Left colon (tissue), 2 donors: ENCODE measurements around the gene CTDSPL2. TPM values are rescaled to one million over a fixed set of nuclear protein-coding genes. Genes with fewer than 3 reads are reported as not detected.
"Not testable (repeated sequence)": the region's sequence is repeated elsewhere in the genome, so short reads cannot be mapped to it uniquely, and the experiment has no call there.

Source experiments
- ATAC-seq: fragments of 200-7000 bp; cut with Tn5 transposase; one replicate; pipeline ENCODE4 v1.9.1; 2020; ENCODE audit warnings: mild to moderate bottlenecking, moderate library complexity
- DNase-seq, 2 donors: peaks; one replicate each; pipeline ENCODE4 v3.0.0-alpha.2; 2020
- intact Hi-C, 2 donors: fragments of 100-400 bp; cut with DNase I in 1 of 2; cut with micrococcal nuclease in 1 of 2; formaldehyde crosslinking; loops; one replicate each; pipeline versions ENCODE4 v1.11.2 to v1.14.0; 2022; cut with DNase I, micrococcal nuclease
- total RNA-seq, 2 donors: library from RNA; stranded (reverse); fragmentation: NEBNext Ultra II Directional; extraction: Animal tissue kit (Norgen Biotek cat#: 25700); gene quantifications; one replicate each; pipeline ENCODE4 v1.2.1, GENCODE V29; 2021
- donor health status: DM: no; HTN: no; CAD: no.
- donor health status: DM: yes; HTN: yes; CAD: no.

The CTDSPL2 gene
- total RNA-seq, 2 donors from 2014 or later, result 30.1 to 33.7 TPM

DNA sequence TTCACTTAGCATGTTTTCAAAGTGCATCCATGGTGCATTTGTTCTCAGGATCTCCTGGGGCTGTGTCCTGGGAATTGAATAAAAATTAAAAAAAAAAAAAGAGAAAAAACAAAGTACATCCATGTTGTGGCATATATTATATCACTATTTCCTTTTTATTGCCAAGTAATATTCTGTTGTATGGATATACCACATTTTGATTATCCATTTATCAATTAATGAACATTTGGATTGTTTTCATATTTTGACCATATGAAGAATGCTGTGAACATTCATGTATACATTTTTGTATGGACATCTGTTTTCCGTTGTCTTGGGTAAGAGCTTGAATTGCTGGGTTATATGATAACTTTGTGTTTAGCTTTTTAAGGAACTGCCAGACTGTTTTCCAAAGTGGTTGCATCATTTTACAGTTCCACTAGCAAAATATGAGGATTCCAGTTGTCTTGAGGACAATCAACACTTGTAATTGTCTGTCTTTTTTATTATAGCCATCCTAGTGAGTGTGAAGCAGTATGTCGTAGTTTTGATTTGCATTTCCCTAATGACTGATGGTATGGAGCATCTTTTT, 44.5 kb downstream of the CTDSPL2 start:
- no peak for DNase-seq
- ATAC-seq, result no peak
- intact Hi-C loops, result no loop called here

DNA sequence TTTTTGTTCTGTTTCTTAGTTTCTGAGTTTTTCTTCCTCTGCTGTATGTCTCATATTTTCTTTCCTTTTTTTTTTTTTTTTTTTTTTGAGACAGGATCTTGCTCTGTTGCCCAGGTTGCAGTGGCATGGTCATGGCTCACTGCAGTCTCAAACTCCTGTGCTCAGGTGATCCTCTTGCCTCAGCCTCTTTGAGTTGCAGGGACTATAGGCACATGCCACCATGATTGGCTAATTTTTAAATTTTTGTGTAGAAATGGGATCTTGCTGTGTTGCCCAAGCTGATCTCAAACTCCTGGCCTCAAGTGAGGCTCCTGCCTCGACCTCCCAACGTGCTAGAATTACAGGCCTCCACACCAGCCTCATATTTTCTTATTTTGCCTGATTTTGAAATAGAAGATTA, 51.9 kb downstream of the CTDSPL2 start:
- ATAC-seq (no peak), DNase-seq (no peak)
- intact Hi-C loops, result no loop called here

DNA sequence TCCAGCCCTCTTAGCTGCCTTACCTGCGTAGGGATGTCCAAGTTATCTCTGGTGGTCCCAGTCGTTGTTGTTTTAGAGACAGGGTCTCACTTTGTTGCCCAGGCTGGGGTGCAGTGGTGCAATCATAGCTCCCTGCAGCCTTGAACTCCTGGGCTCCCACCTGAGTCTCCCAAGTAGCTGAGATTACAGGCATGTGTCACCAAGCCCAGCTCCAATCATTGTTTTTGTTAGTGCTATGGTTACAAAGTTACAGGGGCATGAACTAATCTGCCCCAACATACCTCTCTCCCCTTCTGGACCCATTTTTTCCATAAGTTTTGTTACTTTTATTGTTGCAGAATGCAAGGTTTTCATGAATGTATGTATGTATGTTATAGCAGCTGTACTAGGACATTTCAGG, 54.7 kb downstream of the CTDSPL2 start:
- ATAC-seq (no peak), DNase-seq (no peak)
- intact Hi-C loops, result no loop called here

GRCh38 chr15:44485880-44486279, 58.5 kb downstream of the CTDSPL2 start:
- ATAC-seq (no peak), DNase-seq (no peak)
- intact Hi-C loops, result no loop called here

- intact Hi-C loops, result no loop called here
- DNase-seq, result no peak
- peak; percentile 74 for ATAC-seq
Observed at GRCh38 chr15:44489464-44489863, 62.0 kb downstream of the CTDSPL2 start.

GRCh38 chr15:44490622-44491021, 63.2 kb downstream of the CTDSPL2 start:
- intact Hi-C loops, result no loop called here

GRCh38 chr15:44492040-44492439, 64.6 kb downstream of the CTDSPL2 start:
- DNase-seq (no peak), ATAC-seq (peak; percentile 54)
- intact Hi-C loops, result no loop called here

More at GRCh38 chr15:44490622-44491021, 63.2 kb downstream of the CTDSPL2 start:
- DNase-seq (no peak), ATAC-seq (no peak)

GRCh38 chr15:44492672-44493071, 65.2 kb downstream of the CTDSPL2 start:
- intact Hi-C loops, result no loop called here
- ATAC-seq (peak; percentile 73), DNase-seq (no peak)

GRCh38 chr15:44495562-44495961, 68.1 kb downstream of the CTDSPL2 start:
- ATAC-seq, result no peak

DNA sequence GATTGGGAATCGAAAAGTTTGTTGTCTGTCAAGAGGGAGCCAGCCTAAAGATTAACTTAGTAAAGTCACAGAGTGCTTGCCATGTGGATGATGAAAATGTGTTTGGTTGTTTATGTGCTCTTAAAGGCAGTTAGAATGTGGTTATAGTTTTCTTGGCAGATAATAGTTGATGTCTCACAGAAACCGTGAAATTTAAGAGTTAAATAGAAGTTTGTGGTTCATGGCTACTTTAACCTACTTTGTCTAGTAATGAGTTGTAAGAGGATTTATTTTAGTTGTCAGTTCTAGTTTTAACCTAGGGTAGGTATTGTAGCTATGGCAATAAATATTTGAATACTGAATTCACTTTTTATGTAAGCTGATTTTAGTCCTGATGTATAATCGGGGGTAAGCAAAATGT, 73.1 kb downstream of the CTDSPL2 start:
- ATAC-seq (no peak), DNase-seq (no peak)
- intact Hi-C loops, result no loop called here

More at GRCh38 chr15:44495562-44495961, 68.1 kb downstream of the CTDSPL2 start:
- intact Hi-C loops, result no loop called here
- DNase-seq, result no peak

GRCh38 chr15:44501768-44502366, 74.4 kb downstream of the CTDSPL2 start:
- no peak for DNase-seq
- intact Hi-C loops, result no loop called here

DNA sequence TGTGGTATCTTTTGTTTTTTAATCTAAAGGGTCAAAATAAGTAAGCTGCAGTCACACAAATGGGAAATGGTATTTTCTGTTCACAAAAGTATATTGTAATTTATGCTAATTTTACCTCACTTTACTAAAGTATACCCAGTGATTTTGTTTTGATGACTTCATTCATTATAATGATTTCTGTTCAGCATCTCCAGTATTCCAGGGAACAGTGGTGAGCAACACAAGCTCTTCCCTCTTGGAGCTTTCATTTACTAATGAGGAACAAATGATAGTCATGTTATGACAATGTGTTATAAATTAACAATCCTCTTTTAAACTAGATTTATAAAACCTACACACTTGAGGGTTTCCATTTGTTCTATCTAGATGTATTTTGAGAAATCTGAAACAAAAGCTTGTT, 89.0 kb downstream of the CTDSPL2 start:
- ATAC-seq (no peak), DNase-seq (no peak)
- intact Hi-C loops, result no loop called here

More at GRCh38 chr15:44501768-44502366, 74.4 kb downstream of the CTDSPL2 start:
- ATAC-seq, result peak; percentile 66

GRCh38 chr15:44519537-44519936, 92.1 kb downstream of the CTDSPL2 start:
- DNase-seq (no peak), ATAC-seq (no peak)
- intact Hi-C loops, result no loop called here

GRCh38 chr15:44525018-44525417, 97.6 kb downstream of the CTDSPL2 start:
- ATAC-seq (no peak), DNase-seq (no peak)
- intact Hi-C loops, result no loop called here

DNA sequence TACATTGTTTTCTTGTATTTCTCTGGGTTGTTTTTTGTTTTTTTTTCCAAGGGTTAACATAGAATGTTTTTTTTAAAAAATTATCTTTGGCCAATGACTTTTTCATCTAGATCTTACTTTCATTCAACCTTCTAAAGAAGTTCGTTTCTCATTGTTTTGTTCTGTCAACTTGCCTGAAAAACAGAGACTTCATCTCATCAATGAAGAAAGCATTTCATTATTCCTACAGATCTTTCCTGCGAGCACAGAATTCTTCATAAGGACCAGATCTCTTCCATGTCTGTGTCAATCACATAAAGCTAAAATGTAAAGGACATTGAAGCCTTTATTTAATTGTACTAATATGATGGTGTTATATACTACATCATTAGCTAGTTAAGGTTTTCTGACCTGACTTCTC, 99.8 kb downstream of the CTDSPL2 start:
- DNase-seq, result no peak
- ATAC-seq, result no peak
- intact Hi-C loops, result no loop called here

DNA sequence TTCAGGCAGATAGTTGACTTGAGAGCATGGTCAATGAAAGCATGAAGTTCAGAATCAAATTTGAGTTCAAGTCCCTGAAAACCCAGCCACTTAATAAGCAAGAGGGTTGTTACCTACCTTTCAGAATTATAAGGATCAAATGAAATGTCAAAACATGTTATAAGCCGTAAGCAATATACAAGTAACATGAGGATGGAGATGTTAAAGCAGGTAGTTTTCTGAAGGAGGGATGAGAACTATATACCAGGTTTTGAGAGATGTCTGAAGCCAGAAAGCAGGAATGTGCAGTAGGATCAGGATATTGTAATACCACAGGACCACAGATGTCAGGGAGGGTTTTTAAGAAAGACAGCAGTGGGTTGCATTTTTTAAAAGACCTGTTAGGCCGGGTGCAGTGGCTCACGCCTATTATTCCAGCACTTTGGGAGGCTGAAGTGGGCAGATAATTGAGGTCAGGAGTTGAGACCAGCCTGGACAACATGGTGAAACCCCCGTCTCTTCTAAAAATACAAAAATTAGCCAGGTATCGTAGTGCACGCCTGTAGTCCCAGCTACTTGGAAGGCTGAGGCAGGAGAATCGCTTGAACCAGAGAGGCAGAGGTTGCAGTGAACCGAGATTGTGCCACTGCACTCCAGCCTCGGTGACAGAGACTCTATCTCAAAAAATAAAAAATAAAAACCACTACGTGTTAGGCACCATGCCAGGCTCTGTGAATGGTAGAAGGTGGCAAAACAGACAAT, 102.6 kb downstream of the CTDSPL2 start:
- intact Hi-C loops, result no loop called here
- no peak for ATAC-seq

GRCh38 chr15:44530653-44531052, 103.2 kb downstream of the CTDSPL2 start:
- DNase-seq (no peak), ATAC-seq (no peak)
- intact Hi-C loops, result no loop called here

More for the DNA sequence above, 102.6 kb downstream of the CTDSPL2 start:
- no peak for DNase-seq

DNA sequence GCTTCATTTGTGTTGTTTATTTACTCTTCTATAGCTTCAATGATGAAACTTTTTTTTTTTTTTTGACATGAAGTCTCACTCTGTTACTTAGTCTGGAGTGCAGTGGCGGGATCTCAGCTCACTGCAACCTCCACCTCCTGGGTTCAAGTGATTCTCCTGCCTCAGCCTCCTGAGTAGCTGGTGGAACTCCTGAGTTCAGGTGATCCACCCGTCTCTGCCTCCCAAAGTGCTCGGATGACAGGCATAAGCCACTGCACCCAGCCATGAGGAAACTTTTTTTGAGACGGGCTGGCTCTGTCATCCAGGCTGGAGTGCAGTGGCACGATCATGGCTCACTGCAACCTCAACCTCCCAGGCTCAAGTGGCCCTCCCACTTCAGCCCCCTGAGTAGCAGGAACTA, 104.8 kb downstream of the CTDSPL2 start:
- ATAC-seq, DNase-seq, intact Hi-C loops: not testable (repeated sequence)

DNA sequence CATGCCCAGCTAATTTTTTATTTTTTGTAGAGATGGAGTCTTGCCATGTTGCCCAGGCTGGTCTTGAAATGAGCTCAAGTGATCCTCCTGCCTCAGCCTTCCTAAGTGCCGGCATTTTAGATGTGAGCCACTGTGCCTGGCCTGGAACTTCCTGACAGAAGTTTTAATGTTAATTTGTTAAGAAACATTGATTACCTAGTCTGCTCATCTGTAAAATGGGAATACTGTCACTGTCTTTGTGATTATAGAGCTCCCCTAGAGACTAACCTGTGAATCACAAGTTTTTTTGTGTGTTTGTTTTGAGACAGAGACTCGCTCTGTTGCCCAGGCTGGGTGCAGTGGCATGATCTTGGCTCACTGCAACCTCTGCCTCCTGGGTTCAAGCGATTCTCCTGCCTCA, 105.3 kb downstream of the CTDSPL2 start:
- intact Hi-C loops, result no loop called here
- ATAC-seq (no peak), DNase-seq (no peak)

DNA sequence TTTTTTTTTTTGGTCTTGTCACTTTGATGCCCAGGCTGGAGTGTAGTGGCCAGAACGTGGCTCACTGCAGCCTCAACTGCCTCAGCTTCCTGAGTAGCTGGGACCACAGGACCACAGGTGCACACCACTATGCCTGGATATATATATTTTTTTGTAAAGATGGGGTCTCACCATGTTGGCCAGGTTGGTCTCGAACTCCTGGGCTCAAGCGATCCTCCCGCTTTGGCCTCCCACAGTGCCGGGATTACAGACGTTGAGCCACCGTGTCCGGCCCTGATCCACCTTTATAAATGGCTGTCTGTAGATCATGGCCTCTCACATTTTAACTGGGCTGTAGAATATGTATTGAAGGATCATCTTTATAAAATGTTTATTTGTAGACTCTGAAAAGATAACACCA, 107.7 kb downstream of the CTDSPL2 start:
- intact Hi-C loops, result no loop called here
- DNase-seq, result no peak

More for the DNA sequence above, 107.7 kb downstream of the CTDSPL2 start:
- no peak for ATAC-seq
